ENCODE data around the gene SLITRK5.

SLITRK5 gene

DNA sequence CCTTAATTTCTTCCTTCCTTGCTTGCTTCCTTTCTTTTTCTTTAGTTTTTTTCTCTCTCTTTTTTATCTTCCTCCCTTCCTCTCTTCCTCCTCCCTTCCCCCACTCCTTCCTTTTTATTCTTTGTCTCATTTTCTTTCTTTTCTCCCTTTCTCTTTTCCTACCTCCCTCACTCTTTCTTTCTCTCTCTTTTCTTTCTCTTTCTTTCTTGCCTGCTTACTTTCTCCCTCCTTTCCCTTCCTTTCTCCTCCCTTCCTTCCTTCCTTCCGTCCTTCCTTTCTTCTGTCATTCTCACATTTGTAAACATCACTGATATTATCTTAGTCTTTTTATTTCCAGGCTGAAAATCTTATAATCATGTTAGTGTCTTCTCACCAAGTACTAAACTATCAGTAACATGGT is 38.8 kb downstream of the SLITRK5 start:
- no peaks in the 10 kb centered on the region for H4K20me1 ChIP-seq (ENCODE audit: control insufficient read depth, insufficient read depth, low read depth, low read length)
- no peak overlapping the region for H3K4me3 ChIP-seq (ENCODE audit: low read length)
- no peaks in the 10 kb centered on the region for H3K36me3 ChIP-seq (ENCODE audit: control insufficient read depth, low read length)
- no peak overlapping the region for H3K4me2 ChIP-seq (ENCODE audit: low read length)
- no peaks in the 10 kb centered on the region for H3F3A ChIP-seq (ENCODE audit: control insufficient read depth, insufficient read depth)
- H3K9me2 ChIP-seq (replicated peaks; ENCODE audit: control insufficient read depth, low read length): no peaks in the 10 kb centered on the region; the same call in 1 of the 2 replicates
- no peaks in the 10 kb centered on the region for H3K27me3 ChIP-seq (ENCODE audit: control insufficient read depth, low read length)
- H3K9me3 ChIP-seq (ENCODE audit: control insufficient read depth, insufficient read depth, low read length): no peaks in the 10 kb centered on the region
- no peak for TF ChIP-seq EZH2phosphoT487 (IDR thresholded peaks at IDR 0.05; ENCODE audit: borderline replicate concordance, low read length)
- TF ChIP-seq, protein P1, sequence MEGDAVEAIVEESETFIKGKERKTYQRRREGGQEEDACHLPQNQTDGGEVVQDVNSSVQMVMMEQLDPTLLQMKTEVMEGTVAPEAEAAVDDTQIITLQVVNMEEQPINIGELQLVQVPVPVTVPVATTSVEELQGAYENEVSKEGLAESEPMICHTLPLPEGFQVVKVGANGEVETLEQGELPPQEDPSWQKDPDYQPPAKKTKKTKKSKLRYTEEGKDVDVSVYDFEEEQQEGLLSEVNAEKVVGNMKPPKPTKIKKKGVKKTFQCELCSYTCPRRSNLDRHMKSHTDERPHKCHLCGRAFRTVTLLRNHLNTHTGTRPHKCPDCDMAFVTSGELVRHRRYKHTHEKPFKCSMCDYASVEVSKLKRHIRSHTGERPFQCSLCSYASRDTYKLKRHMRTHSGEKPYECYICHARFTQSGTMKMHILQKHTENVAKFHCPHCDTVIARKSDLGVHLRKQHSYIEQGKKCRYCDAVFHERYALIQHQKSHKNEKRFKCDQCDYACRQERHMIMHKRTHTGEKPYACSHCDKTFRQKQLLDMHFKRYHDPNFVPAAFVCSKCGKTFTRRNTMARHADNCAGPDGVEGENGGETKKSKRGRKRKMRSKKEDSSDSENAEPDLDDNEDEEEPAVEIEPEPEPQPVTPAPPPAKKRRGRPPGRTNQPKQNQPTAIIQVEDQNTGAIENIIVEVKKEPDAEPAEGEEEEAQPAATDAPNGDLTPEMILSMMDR (IDR thresholded peaks at IDR 0.05; ENCODE audit: low read depth, low read length, poor library complexity, severe bottlenecking): no peak
- no peaks in the 10 kb centered on the region for H3K4me1 ChIP-seq (ENCODE audit: control insufficient read depth, low read length)
- H3K27ac ChIP-seq (ENCODE audit: low read depth, low read length): no peak overlapping the region
- H3K79me2 ChIP-seq (ENCODE audit: control insufficient read depth, low read length): no peaks in the 10 kb centered on the region

DNA sequence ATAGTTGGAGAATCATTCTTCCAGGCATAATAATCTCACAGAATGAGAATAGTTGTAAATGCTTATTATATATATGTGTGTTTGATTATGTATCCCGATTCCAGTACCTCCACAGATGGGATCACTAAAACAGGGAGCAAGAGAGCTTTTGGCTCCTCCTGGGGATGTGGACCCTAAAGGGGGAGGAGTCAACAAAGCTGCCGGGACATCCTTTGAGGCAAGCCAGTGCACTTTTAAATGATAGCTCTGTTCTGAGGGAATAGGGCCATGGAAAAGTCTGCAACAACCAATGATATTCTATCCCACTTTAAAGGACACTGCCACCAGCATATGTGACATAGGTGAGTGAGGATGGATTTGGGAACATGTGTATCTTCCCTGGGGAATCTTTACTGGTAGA is 40.8 kb downstream of the SLITRK5 start:
- Histone ChIP-seq H4K20me1 (ENCODE audit: control insufficient read depth, insufficient read depth, low read depth, low read length) (no peaks in the 10 kb centered on the region), H3K4me1 (ENCODE audit: control insufficient read depth, low read length) (no peaks in the 10 kb centered on the region), H3K9me3 (ENCODE audit: control insufficient read depth, insufficient read depth, low read length) (no peaks in the 10 kb centered on the region), H3K4me2 (ENCODE audit: low read length) (no peak overlapping the region), H3K9me2 (replicated peaks; ENCODE audit: control insufficient read depth, low read length) (no peaks in the 10 kb centered on the region), H3K27me3 (ENCODE audit: control insufficient read depth, low read length) (no peaks in the 10 kb centered on the region), H3K36me3 (ENCODE audit: control insufficient read depth, low read length) (no peaks in the 10 kb centered on the region), H3K4me3 (ENCODE audit: low read length) (no peak overlapping the region), H3K79me2 (ENCODE audit: control insufficient read depth, low read length) (no peaks in the 10 kb centered on the region), H3K27ac (ENCODE audit: low read depth, low read length) (no peak overlapping the region), H3F3A (ENCODE audit: control insufficient read depth, insufficient read depth) (no peaks in the 10 kb centered on the region)
- TF ChIP-seq, protein P1 (IDR thresholded peaks at IDR 0.05; ENCODE audit: low read depth, low read length, poor library complexity, severe bottlenecking): no peak
- TF ChIP-seq EZH2phosphoT487 (IDR thresholded peaks at IDR 0.05; ENCODE audit: borderline replicate concordance, low read length): no peak

All from DOHH2 (cell line).